ENCODE results near the gene YDJC.

Gene YDJC

GRCh38 chr22:21663738-21664137, 33.9 kb upstream of the YDJC start:
- Histone ChIP-seq H3K27me3 (replicated peaks; ENCODE audit: control insufficient read depth, insufficient read depth, low read length) (no peaks in the 10 kb centered on the region), H3K4me3 (replicated peaks; ENCODE audit: low read depth, low read length) (no peak overlapping the region), H3K36me3 (ENCODE audit: control insufficient read depth, insufficient read depth, low read length) (no peaks in the 10 kb centered on the region)
- DNase-seq (ENCODE audit: extremely low read depth, insufficient read length): no peak
- TF ChIP-seq, protein P1, sequence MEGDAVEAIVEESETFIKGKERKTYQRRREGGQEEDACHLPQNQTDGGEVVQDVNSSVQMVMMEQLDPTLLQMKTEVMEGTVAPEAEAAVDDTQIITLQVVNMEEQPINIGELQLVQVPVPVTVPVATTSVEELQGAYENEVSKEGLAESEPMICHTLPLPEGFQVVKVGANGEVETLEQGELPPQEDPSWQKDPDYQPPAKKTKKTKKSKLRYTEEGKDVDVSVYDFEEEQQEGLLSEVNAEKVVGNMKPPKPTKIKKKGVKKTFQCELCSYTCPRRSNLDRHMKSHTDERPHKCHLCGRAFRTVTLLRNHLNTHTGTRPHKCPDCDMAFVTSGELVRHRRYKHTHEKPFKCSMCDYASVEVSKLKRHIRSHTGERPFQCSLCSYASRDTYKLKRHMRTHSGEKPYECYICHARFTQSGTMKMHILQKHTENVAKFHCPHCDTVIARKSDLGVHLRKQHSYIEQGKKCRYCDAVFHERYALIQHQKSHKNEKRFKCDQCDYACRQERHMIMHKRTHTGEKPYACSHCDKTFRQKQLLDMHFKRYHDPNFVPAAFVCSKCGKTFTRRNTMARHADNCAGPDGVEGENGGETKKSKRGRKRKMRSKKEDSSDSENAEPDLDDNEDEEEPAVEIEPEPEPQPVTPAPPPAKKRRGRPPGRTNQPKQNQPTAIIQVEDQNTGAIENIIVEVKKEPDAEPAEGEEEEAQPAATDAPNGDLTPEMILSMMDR (IDR thresholded peaks at IDR 0.05; ENCODE audit: insufficient read depth, low read length, poor library complexity, severe bottlenecking): no peak

GRCh38 chr22:21661991-21662390, 32.2 kb upstream of the YDJC start:
- no peak for DNase-seq (ENCODE audit: extremely low read depth, insufficient read length)
- Histone ChIP-seq H3K36me3 (ENCODE audit: control insufficient read depth, insufficient read depth, low read length) (no peaks in the 10 kb centered on the region), H3K4me3 (replicated peaks; ENCODE audit: low read depth, low read length) (no peak overlapping the region), H3K27me3 (replicated peaks; ENCODE audit: control insufficient read depth, insufficient read depth, low read length) (no peaks in the 10 kb centered on the region)
- TF ChIP-seq, protein P1 (IDR thresholded peaks at IDR 0.05; ENCODE audit: insufficient read depth, low read length, poor library complexity, severe bottlenecking): no peak

DNA sequence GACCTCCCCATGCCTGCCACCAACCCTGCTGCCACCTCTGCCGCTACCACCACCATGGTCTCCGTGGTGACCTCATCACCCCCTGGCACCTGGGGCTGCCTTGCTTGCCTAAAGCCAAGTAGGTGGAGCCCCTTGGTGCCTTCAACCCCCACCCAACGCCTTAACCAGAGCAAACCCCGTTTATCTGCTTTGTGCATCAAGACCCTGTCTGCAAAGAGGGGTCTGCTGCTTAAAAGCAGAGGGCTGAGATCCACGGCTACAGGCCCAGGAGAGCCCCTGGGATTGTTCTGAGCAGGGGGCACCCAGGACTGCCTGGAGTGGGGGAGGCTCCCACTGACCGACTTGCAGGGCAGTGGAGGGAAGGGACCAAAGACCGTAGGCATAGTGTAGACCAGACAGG, 31.1 kb upstream of the YDJC start:
- no peak overlapping the region for H3K4me3 ChIP-seq (replicated peaks; ENCODE audit: low read depth, low read length)
- H3K27me3 ChIP-seq (replicated peaks; ENCODE audit: control insufficient read depth, insufficient read depth, low read length): no peaks in the 10 kb centered on the region
- TF ChIP-seq, protein P1 (IDR thresholded peaks at IDR 0.05; ENCODE audit: insufficient read depth, low read length, poor library complexity, severe bottlenecking): no peak
- no peaks in the 10 kb centered on the region for H3K36me3 ChIP-seq (ENCODE audit: control insufficient read depth, insufficient read depth, low read length)
- DNase-seq (ENCODE audit: extremely low read depth, insufficient read length): no peak

- DNase-seq (ENCODE audit: extremely low read depth, insufficient read length): no peak
- H3K36me3 ChIP-seq (ENCODE audit: control insufficient read depth, insufficient read depth, low read length): no peaks in the 10 kb centered on the region
- H3K27me3 ChIP-seq (replicated peaks; ENCODE audit: control insufficient read depth, insufficient read depth, low read length): no peaks in the 10 kb centered on the region
- TF ChIP-seq, protein P1 (IDR thresholded peaks at IDR 0.05; ENCODE audit: insufficient read depth, low read length, poor library complexity, severe bottlenecking): no peak
- H3K4me3 ChIP-seq (replicated peaks; ENCODE audit: low read depth, low read length): no peak overlapping the region
Observed at GRCh38 chr22:21659864-21660525, 30.2 kb upstream of the YDJC start.

DNA sequence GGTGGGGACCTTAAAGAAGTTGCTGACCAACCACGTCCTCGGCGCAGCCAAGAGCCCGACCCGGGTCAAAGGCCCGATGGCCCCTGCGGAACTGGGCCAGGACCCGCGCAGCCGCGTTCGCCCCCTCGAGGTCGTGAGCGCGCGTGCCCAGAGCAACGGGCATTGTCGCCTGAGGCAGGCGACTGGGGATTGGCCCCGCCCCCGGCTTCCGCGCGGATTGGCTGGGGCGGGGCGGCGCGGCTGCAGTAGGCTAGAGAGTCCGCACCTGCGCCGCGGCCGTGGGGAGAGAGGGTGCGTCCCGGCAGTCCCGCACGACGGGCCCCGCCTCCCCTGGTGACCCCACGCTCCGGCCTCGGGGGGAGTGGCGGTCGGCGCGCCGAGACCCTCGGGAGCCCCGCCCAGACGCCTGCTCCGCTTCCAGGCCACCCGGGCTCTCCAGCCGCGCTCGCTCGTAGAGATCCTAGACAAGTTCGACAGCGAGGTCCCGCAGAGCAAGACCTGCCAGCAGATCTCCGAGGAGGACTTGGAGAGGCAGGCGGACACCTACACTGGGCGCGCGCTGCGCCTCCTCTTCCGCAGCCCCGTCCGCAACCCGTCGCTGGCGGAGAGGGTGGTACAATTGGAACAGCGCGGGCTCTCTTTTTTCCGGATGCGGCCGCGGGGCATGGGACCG, 27.7 kb upstream of the YDJC start:
- Histone ChIP-seq H3K36me3 (ENCODE audit: control insufficient read depth, insufficient read depth, low read length) (no peaks in the 10 kb centered on the region; the same call in none of the 2 replicates), H3K4me3 (replicated peaks; ENCODE audit: low read depth, low read length) (peak overlapping the region; percentile 67), H3K27me3 (replicated peaks; ENCODE audit: control insufficient read depth, insufficient read depth, low read length) (no peaks in the 10 kb centered on the region)
- DNase-seq (ENCODE audit: extremely low read depth, insufficient read length): peak; percentile 84
- TF ChIP-seq, protein P1 (IDR thresholded peaks at IDR 0.05; ENCODE audit: insufficient read depth, low read length, poor library complexity, severe bottlenecking): peak; percentile 32

Measured in GM06990 (cell line).